HCT116 (cell line): Measurements from ENCODE around the gene INO80. TPM values are rescaled to one million over a fixed set of nuclear protein-coding genes. Genes with fewer than 3 reads are reported as not detected.

Experiments used
- ATAC-seq: fragments of 200-7000 bp; cut with Tn5 transposase; 2 replicates; pipeline ENCODE4 v1.9.1; 2020; ENCODE audit warnings: mild to moderate bottlenecking, moderate library complexity
- BruUV-seq: library from RNA; stranded (reverse); fragments of 400-500 nt; replicated peaks from 2 replicates; lab custom pipeline; 2021; lab: Mats Ljungman, UMichigan
- CTCF ChIA-PET: fragments of 300-600 bp; sonication (Branson Sonifier 250); formaldehyde crosslinking; loops from one replicate; lab custom pipeline; 2021; ENCODE audit warnings: antibody characterized with exemption; lab: Charles Lee
- POLR2A ChIA-PET: fragments of 300-600, 350-600 bp; sonication (Branson Sonifier 250); formaldehyde crosslinking; loops from one replicate; lab custom pipeline; 2021; ENCODE audit warnings: antibody characterized with exemption; lab: Charles Lee
- RAD21 ChIA-PET, 2 experiments: fragments of 300-600 bp; sonication (Branson Sonifier 250); formaldehyde crosslinking; loops; one replicate each; lab custom pipeline; 2023; ENCODE audit warnings: low total read pairs in 2 of 2; ENCODE audit not compliant: uncharacterized antibody in 2 of 2, unreplicated experiment in 2 of 2, low non-redundant PET in 1 of 2; lab: Charles Lee
- DNase-seq: peaks from one replicate; pipeline ENCODE4 v3.0.0-alpha.2; 2010; ENCODE audit warnings: low read depth, low spot score
- H2AFZ ChIP-seq: fragments of 200-600 bp; shearing (Covaris generic), sonication (generic); 2 replicates; pipeline ENCODE4 v1.6.1; 2017; ENCODE audit warnings: low read depth, mixed run types, mixed read lengths, antibody characterized with exemption, low read length; ENCODE audit not compliant: poor library complexity, severe bottlenecking
- H3K27ac ChIP-seq: 2 replicates; pipeline ENCODE4 v1.5.1; 2012; ENCODE audit warnings: low read depth, low read length
- H3K27me3 ChIP-seq: fragments of 200-600 bp; sonication (generic); 2 replicates; pipeline ENCODE4 v1.6.1; 2016; ENCODE audit warnings: mixed run types, low read length, mixed read lengths; ENCODE audit not compliant: insufficient read depth
- H3K36me3 ChIP-seq, 2 experiments: fragments of 200-500 bp in 1 of 2; fragments of 200-600 bp in 1 of 2; sonication (Bioruptor generic) in 1 of 2; sonication (generic) in 1 of 2; 2 replicates each; pipeline versions ENCODE4 v1.5.1 to v1.6.1; 2014 to 2016; ENCODE audit warnings: low read length in 2 of 2, inconsistent platforms in 1 of 2, mixed read lengths in 1 of 2, mixed run types in 1 of 2; ENCODE audit not compliant: insufficient read depth in 2 of 2, control insufficient read depth in 1 of 2
- H3K4me1 ChIP-seq, 2 experiments: fragments of 200-600 bp in 1 of 2; sonication (generic) in 1 of 2; 2 replicates each; pipeline versions ENCODE4 v1.5.1 to v1.6.1; 2012 to 2017; ENCODE audit warnings: low read length in 2 of 2, inconsistent platforms in 1 of 2, mild to moderate bottlenecking in 1 of 2, mixed read lengths in 1 of 2, mixed run types in 1 of 2, moderate library complexity in 1 of 2; ENCODE audit not compliant: insufficient read depth in 2 of 2, control insufficient read depth in 1 of 2
- H3K4me2 ChIP-seq: fragments of 200-600 bp; sonication (generic); 2 replicates; pipeline ENCODE4 v1.6.1; 2017; ENCODE audit warnings: mixed run types, low read length, mixed read lengths
- H3K4me3 ChIP-seq, 2 experiments: fragments of 200-600 bp in 1 of 2; sonication (generic) in 1 of 2; replicated peaks in 1 of 2; 2 replicates each; pipeline ENCODE4 v1.5.1; 2011 to 2016; ENCODE audit warnings: low read length in 2 of 2, control low read depth in 1 of 2, low read depth in 1 of 2, mild to moderate bottlenecking in 1 of 2, mixed read lengths in 1 of 2, mixed run types in 1 of 2
- H3K79me2 ChIP-seq: fragments of 200-600 bp; sonication (generic); 2 replicates; pipeline ENCODE4 v1.6.1; 2017; ENCODE audit warnings: mild to moderate bottlenecking, mixed run types, low read length, moderate library complexity, mixed read lengths; ENCODE audit not compliant: insufficient read depth
- H3K9ac ChIP-seq: fragments of 200-600 bp; sonication (generic); 2 replicates; pipeline ENCODE4 v1.6.1; 2016; ENCODE audit warnings: low read length, mixed read lengths
- H3K9me2 ChIP-seq: fragments of 200-600 bp; sonication (generic), shearing (Covaris generic); 2 replicates; pipeline ENCODE4 v1.6.1; 2017; ENCODE audit warnings: mixed run types, mild to moderate bottlenecking, moderate library complexity; ENCODE audit not compliant: insufficient read depth
- H3K9me3 ChIP-seq, 2 experiments: fragments of 200-500 bp in 1 of 2; fragments of 200-600 bp in 1 of 2; sonication (Bioruptor generic) in 1 of 2; sonication (generic) in 1 of 2; 2 replicates each; pipeline ENCODE4 v1.6.1; 2014 to 2017; ENCODE audit warnings: low read length in 2 of 2, mixed read lengths in 2 of 2, inconsistent platforms in 1 of 2, low read depth in 1 of 2, mild to moderate bottlenecking in 1 of 2, mixed run types in 1 of 2, moderate library complexity in 1 of 2; ENCODE audit not compliant: control insufficient read depth in 1 of 2, insufficient read depth in 1 of 2
- H4K20me1 ChIP-seq: fragments of 200-600 bp; sonication (generic), shearing (Covaris generic); 2 replicates; pipeline ENCODE4 v1.6.1; 2017; ENCODE audit warnings: mixed run types, mild to moderate bottlenecking, moderate library complexity; ENCODE audit not compliant: insufficient read depth
- ATF3 ChIP-seq: IDR thresholded peaks from 2 replicates; pipeline ENCODE4 v1.6.1; 2012
- CBX3 ChIP-seq: IDR thresholded peaks from 2 replicates; pipeline ENCODE4 v1.6.1; 2012; ENCODE audit warnings: low read depth
- CEBPB ChIP-seq: IDR thresholded peaks from 2 replicates; pipeline ENCODE4 v1.6.1; 2012; ENCODE audit warnings: low read depth
- CTCF ChIP-seq, 3 experiments: fragments of 200-600 bp in 1 of 3; sonication (generic) in 1 of 3; IDR thresholded peaks in 2 of 3; conservative IDR thresholded peaks in 1 of 3; 2 replicates each; pipeline ENCODE4 v1.5.1; 2012 to 2017; ENCODE audit warnings: low read depth in 2 of 3, low read length in 2 of 3, antibody characterized with exemption in 1 of 3, borderline replicate concordance in 1 of 3, control low read depth in 1 of 3, mild to moderate bottlenecking in 1 of 3, mixed read lengths in 1 of 3, mixed run types in 1 of 3, moderate library complexity in 1 of 3; ENCODE audit not compliant: insufficient read depth in 1 of 3
- ELF1 ChIP-seq: IDR thresholded peaks from 2 replicates; pipeline ENCODE4 v1.6.1; 2012; ENCODE audit warnings: low read depth, borderline replicate concordance
- EZH2 ChIP-seq: fragments of 200-600 bp; sonication (generic); IDR thresholded peaks from 2 replicates; pipeline ENCODE4 v1.6.1; 2017; ENCODE audit warnings: antibody characterized with exemption, mixed run types
- MAX ChIP-seq: IDR thresholded peaks from 2 replicates; pipeline ENCODE4 v1.6.1; 2012
- POLR2AphosphoS5 ChIP-seq: IDR thresholded peaks from 2 replicates; pipeline ENCODE4 v1.6.1; 2011; ENCODE audit warnings: mild to moderate bottlenecking, low read depth, low read length, moderate library complexity
- SRF ChIP-seq: IDR thresholded peaks from 2 replicates; pipeline ENCODE4 v1.6.1; 2012; ENCODE audit warnings: low read depth
- TCF7L2 ChIP-seq: IDR thresholded peaks from 2 replicates; pipeline ENCODE4 v1.7.0; 2011; ENCODE audit warnings: borderline replicate concordance, inconsistent platforms; ENCODE audit not compliant: insufficient read depth, insufficient read length; ENCODE audit errors: extremely low read depth
- YY1 ChIP-seq: IDR thresholded peaks from 2 replicates; pipeline ENCODE4 v1.6.1; 2011; ENCODE audit warnings: low read length, low read depth, moderate library complexity, mild to moderate bottlenecking; ENCODE audit not compliant: insufficient replicate concordance; ENCODE audit errors: extremely low read depth
- ZBTB33 ChIP-seq: IDR thresholded peaks from 2 replicates; pipeline ENCODE4 v1.6.1; 2011; ENCODE audit warnings: mild to moderate bottlenecking, low read length, moderate library complexity; ENCODE audit not compliant: insufficient replicate concordance; ENCODE audit errors: extremely low read depth
- intact Hi-C: fragments of 100-400 bp; cut with micrococcal nuclease; formaldehyde crosslinking; loops from 2 replicates; pipeline ENCODE4 v1.10.0; 2022
- total RNA-seq: library from RNA; stranded (reverse); gene quantifications from one replicate; pipeline ENCODE4 v1.2.1, GENCODE V29; 2021; ENCODE audit not compliant: unreplicated experiment

The INO80 gene
- total RNA-seq, 1 experiment from 2014 or later, result 28.2 TPM

- TF ChIP-seq YY1 (no peak), CTCF (IDR thresholded peaks at IDR 0.05 in 2 of 3, conservative IDR thresholded peaks at IDR 0.05 in 1 of 3; ENCODE audit: borderline replicate concordance in 1 of 3, insufficient read depth in 1 of 3, low read depth in 2 of 3, low read length in 2 of 3) (no peak), CEBPB (no peak), ELF1 (no peak), SRF (no peak), CBX3 (no peak), POLR2AphosphoS5 (no peak), ATF3 (no peak), MAX (no peak)
- TF ChIP-seq, all 23 proteins: peak for 0
Observed at GRCh38 chr15:41032079-41032328, 84.1 kb downstream of the INO80 start (continued).

- Histone ChIP-seq H3K36me3 (peaks cover 8 to 18% of the 10 kb centered on the region in 2 experiments; a peak in 2 of 4 replicates), H3K27ac (no peak overlapping the region), H3K4me1 (no peaks in the 10 kb centered on the region), H3K9me3 (no peaks in the 10 kb centered on the region), H3K9me2 (no peaks in the 10 kb centered on the region), H3K4me3 (no peak overlapping the region), H3K9ac (no peak overlapping the region), H4K20me1 (no peaks in the 10 kb centered on the region; the same call in 1 of the 2 replicates), H3K79me2 (peaks cover 22% of the 10 kb centered on the region), H3K4me2 (no peak overlapping the region), H2AFZ (no peak overlapping the region), H3K27me3 (no peaks in the 10 kb centered on the region)
- TF ChIP-seq ATF3 (no peak), EZH2 (no peak), CBX3 (no peak), TCF7L2 (no peak), POLR2AphosphoS5 (no peak), ZBTB33 (no peak), SRF (no peak)
- intact Hi-C loops, result no loop called here
- ATAC-seq, result no peak
- RAD21 ChIA-PET, result no interaction called here
- POLR2A ChIA-PET, result no interaction called here
- BruUV-seq, result no TSS peak
- CTCF ChIA-PET, result no interaction called here
- no peak for DNase-seq
Observed at GRCh38 chr15:41031232-41032078, 84.6 kb downstream of the INO80 start.
